AG10803 (cell line): ENCODE results near the gene PRKCH.

Source experiments
- DNase-seq: peaks from one replicate; pipeline ENCODE4 v3.0.0; 2010; ENCODE audit warnings: low read depth
- H3K4me3 ChIP-seq: 2 replicates; pipeline ENCODE4 v1.5.1; 2011; ENCODE audit warnings: mild to moderate bottlenecking, low read length, control low read depth
- TF ChIP-seq, protein P1 (sequence below): conservative IDR thresholded peaks from 2 replicates; pipeline ENCODE4 v1.5.1; 2011; ENCODE audit warnings: mild to moderate bottlenecking, low read length, control low read depth, inconsistent platforms

Gene PRKCH

DNA sequence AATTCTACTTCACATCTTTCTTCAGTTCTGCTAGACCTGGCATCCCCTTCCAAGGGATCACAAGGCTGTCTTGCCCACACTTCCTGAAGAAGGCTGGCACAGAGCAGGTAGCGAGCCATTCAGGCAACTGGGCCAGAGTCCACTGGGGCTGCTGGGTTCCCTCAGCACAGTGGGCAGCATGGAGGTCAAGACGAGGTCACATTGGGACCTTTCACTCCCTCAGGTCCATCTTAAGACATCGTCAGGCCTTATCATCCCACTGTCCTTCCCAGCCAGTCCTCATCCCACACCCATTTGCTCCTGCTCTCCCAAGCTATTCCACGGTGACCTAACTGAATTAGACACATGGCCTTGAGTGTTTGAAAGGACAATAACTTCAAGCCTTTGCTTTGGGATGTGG is 230.9 kb downstream of the PRKCH start:
- DNase-seq, result no peak
- TF ChIP-seq, protein P1, sequence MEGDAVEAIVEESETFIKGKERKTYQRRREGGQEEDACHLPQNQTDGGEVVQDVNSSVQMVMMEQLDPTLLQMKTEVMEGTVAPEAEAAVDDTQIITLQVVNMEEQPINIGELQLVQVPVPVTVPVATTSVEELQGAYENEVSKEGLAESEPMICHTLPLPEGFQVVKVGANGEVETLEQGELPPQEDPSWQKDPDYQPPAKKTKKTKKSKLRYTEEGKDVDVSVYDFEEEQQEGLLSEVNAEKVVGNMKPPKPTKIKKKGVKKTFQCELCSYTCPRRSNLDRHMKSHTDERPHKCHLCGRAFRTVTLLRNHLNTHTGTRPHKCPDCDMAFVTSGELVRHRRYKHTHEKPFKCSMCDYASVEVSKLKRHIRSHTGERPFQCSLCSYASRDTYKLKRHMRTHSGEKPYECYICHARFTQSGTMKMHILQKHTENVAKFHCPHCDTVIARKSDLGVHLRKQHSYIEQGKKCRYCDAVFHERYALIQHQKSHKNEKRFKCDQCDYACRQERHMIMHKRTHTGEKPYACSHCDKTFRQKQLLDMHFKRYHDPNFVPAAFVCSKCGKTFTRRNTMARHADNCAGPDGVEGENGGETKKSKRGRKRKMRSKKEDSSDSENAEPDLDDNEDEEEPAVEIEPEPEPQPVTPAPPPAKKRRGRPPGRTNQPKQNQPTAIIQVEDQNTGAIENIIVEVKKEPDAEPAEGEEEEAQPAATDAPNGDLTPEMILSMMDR, result no peak
- no peak overlapping the region for H3K4me3 ChIP-seq

DNA sequence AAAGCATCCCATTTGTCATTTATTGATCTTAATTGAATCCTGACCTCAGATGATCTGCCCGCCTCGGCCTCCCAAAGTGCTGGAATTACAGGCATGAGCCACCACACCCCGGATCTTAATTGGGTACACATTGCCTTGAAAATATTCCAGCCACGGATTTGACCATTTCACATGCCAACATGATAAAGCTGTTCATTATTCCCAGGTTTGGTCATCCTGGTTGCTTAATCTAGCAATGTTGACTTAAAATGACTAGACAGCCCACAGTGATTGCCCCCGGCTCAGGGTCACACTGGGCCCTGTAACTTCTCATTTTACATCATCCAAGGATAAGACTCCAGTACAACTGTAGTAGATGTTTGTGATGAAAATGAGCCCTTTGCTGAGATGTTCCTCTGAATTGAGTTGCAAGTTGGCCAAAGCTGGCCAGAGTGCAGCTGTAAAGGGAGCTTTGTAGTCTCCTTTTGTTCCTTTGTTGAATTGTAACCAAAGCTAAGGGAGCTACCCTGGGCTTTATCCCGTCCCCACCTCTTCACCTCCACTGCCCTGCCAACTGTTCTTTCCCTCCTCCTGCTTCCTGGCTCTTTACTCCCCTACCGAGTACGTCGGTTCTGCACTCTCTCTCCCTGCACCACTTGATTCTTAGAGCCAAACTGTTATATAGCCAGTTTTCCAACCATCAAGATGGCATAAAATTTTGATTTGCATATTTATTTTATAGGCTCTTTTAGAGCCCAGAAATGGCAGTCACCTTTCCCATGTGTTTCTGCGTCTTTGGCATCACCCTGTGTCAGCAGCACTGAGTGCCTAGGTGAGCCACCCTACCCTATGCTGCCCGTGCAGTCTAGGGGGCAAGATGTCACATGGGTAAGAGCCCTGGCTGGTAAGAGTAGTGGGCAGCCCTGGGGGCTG is 232.6 kb downstream of the PRKCH start:
- H3K4me3 ChIP-seq, result no peak overlapping the region
- peak; percentile 100 for DNase-seq
- TF ChIP-seq, protein P1, result 0 out of 2 replicates have a peak, but pooled peaks have one; percentile 7

DNA sequence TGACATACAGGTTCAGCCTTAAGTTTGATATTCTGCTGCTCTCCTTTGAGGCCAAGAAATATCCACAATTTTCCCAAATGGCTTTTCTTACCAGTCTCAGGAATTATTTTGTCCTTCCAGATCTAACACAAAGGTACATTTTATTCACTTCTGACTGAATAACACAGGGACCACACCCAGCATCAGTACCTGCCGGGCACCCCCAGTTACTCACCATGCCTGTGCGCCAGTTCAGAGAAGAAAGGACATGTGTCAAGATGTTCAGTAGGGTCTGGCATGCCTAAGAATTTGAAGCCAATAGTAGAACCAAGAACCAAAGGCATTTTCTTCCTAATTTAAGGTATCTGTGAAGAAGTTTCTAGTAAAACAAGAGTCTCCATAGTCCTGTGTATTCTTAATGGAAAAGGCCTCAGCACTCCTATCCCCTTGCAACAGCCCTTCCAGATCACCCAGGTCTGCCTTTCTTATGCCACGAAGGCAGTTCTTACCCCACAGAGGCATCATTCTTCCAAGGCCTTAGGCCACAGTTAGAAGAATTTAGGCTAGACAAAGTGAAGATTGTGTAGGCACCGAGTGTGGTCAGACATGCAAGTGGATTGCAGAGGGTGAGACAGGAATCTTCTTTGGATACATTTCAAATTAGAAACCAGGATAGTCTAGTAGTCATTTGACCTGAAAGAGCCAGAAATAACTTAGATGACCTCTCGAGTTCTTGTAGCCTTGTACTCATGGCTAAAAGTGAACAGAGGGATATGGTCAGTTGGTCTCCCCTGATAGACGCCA is 233.9 kb downstream of the PRKCH start:
- H3K4me3 ChIP-seq, result no peak overlapping the region
- TF ChIP-seq, protein P1, result no peak
- peak; percentile 91 for DNase-seq

DNA sequence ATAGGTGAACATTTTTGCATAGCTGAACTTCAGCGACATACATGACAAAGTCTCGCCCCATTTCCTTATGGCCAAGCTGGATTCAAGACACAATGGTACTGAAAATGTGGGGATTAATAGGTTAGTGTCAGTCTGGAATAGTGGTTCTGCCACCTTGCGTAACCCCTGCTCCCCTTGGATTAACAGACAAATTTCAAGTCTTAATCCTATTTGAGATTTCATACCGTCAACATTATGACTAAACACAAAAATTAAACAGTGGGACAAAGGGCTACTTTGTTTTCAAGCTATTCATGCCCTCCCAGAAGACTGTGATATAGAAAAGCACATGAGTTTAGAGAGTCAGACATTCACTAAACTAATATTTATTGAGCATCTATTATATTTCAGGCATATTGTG is 235.1 kb downstream of the PRKCH start:
- H3K4me3 ChIP-seq, result no peak overlapping the region
- TF ChIP-seq, protein P1, result no peak
- DNase-seq, result no peak

DNA sequence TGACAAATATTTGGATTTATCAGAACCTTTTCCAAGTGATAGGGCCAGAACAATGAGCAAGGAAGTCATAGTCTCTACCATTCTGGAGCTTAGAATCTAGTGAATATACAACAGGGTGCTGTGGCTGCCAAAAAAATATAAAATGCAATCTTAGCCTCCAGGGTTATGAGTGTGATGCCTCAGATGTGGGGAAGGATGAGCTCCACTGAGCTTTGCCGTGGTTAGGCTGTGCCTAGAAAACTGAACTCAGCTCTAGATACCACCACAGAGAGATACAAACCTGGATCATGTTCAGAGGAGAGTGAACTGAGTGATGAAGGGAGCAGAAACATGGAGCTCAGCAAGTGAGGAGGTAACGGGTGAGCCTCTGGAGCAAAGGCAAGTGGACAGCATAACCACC is 235.9 kb downstream of the PRKCH start:
- no peak for DNase-seq
- TF ChIP-seq, protein P1, result no peak
- no peak overlapping the region for H3K4me3 ChIP-seq

DNA sequence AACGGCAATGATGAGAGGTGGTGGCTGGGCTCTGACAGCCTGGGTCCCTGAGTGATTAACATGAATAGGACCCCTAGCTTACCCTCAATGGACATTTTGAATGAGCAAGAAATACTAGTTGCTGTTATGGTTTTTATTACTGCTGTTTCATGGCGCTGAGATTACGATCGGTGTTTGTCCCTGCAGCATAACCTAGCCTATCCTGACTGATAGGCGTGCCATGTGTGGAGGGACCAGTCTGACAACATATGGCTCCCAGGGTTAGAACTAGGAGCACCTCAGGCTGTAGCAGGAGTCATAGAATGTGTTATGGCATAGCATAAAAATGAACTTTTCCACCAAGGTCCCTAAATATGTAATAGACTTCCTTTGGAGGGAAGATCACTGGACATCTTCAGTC is 236.5 kb downstream of the PRKCH start:
- TF ChIP-seq, protein P1, result no peak
- DNase-seq, result no peak
- no peak overlapping the region for H3K4me3 ChIP-seq
